B cell (primary cell): ENCODE measurements around the gene PSTPIP1. TPM values are rescaled to one million over a fixed set of nuclear protein-coding genes. Genes with fewer than 3 reads are reported as not detected.

Experiments
- ATAC-seq: fragments of 200-7000 bp; cut with Tn5 transposase; one replicate; pipeline ENCODE4 v1.10.0; 2021; ENCODE audit warnings: low read depth, mild to moderate bottlenecking, moderate number of reproducible peaks, moderate library complexity
- CTCF ChIA-PET: fragments of 350-600 bp; sonication (Branson Sonifier 250); formaldehyde crosslinking; loops from one replicate; lab custom pipeline; 2021; ENCODE audit warnings: antibody characterized with exemption, inconsistent platforms; lab: Charles Lee
- POLR2A ChIA-PET: fragments of 350-600 bp; sonication (Branson Sonifier 250); formaldehyde crosslinking; loops from one replicate; lab custom pipeline; 2021; ENCODE audit warnings: antibody characterized with exemption; lab: Charles Lee
- DNase-seq: peaks from one replicate; pipeline ENCODE4 v3.0.0; 2013
- H2AFZ ChIP-seq: 2 replicates; pipeline ENCODE4 v1.6.1; 2012; ENCODE audit warnings: mild to moderate bottlenecking, low read depth, low read length; ENCODE audit not compliant: insufficient read depth, poor library complexity, severe bottlenecking
- H3K27ac ChIP-seq, 2 donors: 1 replicate in 1 of 2; 2 replicates in 1 of 2; pipeline ENCODE4 v1.5.1; 2012 to 2013; ENCODE audit warnings: low read length in 2 of 2, mild to moderate bottlenecking in 2 of 2, moderate library complexity in 1 of 2
- H3K27me3 ChIP-seq, 4 experiments: fragments of 200-600 bp in 1 of 4; sonication (generic) in 1 of 4; replicated peaks in 1 of 4; 1 replicate in 2 of 4; 2 replicates in 2 of 4; pipeline versions ENCODE4 v1.6.1 to v1.7.0; 2013 to 2016; ENCODE audit warnings: low read length in 3 of 4, mild to moderate bottlenecking in 2 of 4, mixed read lengths in 1 of 4, moderate library complexity in 1 of 4; ENCODE audit not compliant: insufficient read depth in 4 of 4, control insufficient read depth in 3 of 4; ENCODE audit errors: control extremely low read depth in 1 of 4
- H3K36me3 ChIP-seq, 2 experiments: replicated peaks in 1 of 2; 1 replicate in 1 of 2; 2 replicates in 1 of 2; pipeline versions ENCODE4 v1.6.1 to v1.7.1; 2013; ENCODE audit warnings: low read length in 1 of 2; ENCODE audit not compliant: insufficient read depth in 2 of 2, control insufficient read depth in 1 of 2; ENCODE audit errors: control extremely low read depth in 1 of 2, extremely low read depth in 1 of 2
- H3K4me1 ChIP-seq, 2 donors: fragments of 200-600 bp in 1 of 2; sonication (generic) in 1 of 2; 1 replicate in 1 of 2; 2 replicates in 1 of 2; pipeline versions ENCODE4 v1.5.1 to v1.6.1; 2013 to 2017; ENCODE audit warnings: low read length in 2 of 2; ENCODE audit not compliant: control insufficient read depth in 2 of 2, insufficient read depth in 2 of 2
- H3K4me2 ChIP-seq: replicated peaks from 2 replicates; pipeline ENCODE3; 2012; ENCODE audit warnings: mild to moderate bottlenecking, low read depth, low read length; ENCODE audit not compliant: poor library complexity, severe bottlenecking
- H3K4me3 ChIP-seq, 5 experiments: fragments of 200-600 bp in 1 of 5; sonication (generic) in 1 of 5; 1 replicate in 3 of 5; 2 replicates in 2 of 5; pipeline versions ENCODE4 v1.5.1 to v1.7.0; 2011 to 2016; ENCODE audit warnings: low read length in 4 of 5, mild to moderate bottlenecking in 4 of 5, low read depth in 2 of 5, control low read depth in 1 of 5, moderate library complexity in 1 of 5; ENCODE audit not compliant: insufficient read depth in 1 of 5; ENCODE audit errors: control extremely low read depth in 1 of 5, extremely low read depth in 1 of 5
- H3K79me2 ChIP-seq: fragments of 200-600 bp; sonication (generic); one replicate; pipeline ENCODE4 v1.6.0; 2016; ENCODE audit warnings: low read length; ENCODE audit not compliant: control insufficient read depth, insufficient read depth
- H3K9ac ChIP-seq: fragments of 200-600 bp; sonication (generic); 2 replicates; pipeline ENCODE4 v1.6.1; 2017; ENCODE audit warnings: mild to moderate bottlenecking, low read length, moderate library complexity
- H3K9me3 ChIP-seq, 3 donors: one replicate each; pipeline versions ENCODE4 v1.6.1 to v1.7.1; 2013; ENCODE audit warnings: low read length in 2 of 3; ENCODE audit not compliant: control insufficient read depth in 2 of 3, insufficient read depth in 1 of 3; ENCODE audit errors: control extremely low read depth in 1 of 3
- H4K20me1 ChIP-seq: 2 replicates; pipeline ENCODE4 v1.6.0; 2012; ENCODE audit warnings: mild to moderate bottlenecking, low read length; ENCODE audit not compliant: insufficient read depth, control insufficient read depth, poor library complexity, severe bottlenecking
- H3K27ac Mint-ChIP-seq: one replicate; pipeline ENCODE4 v1.8.0; 2021; ENCODE audit warnings: mixed read lengths
- H3K27me3 Mint-ChIP-seq: one replicate; pipeline ENCODE4 v1.8.0; 2021; ENCODE audit warnings: mixed read lengths
- H3K4me1 Mint-ChIP-seq: one replicate; pipeline ENCODE4 v1.8.0; 2021; ENCODE audit warnings: mixed read lengths
- H3K4me3 Mint-ChIP-seq: one replicate; pipeline ENCODE4 v1.8.0; 2021; ENCODE audit warnings: mixed read lengths
- H3K9me3 Mint-ChIP-seq: one replicate; pipeline ENCODE4 v1.8.0; 2022; ENCODE audit warnings: mixed read lengths; ENCODE audit not compliant: insufficient read depth
- EZH2 ChIP-seq: IDR thresholded peaks from 2 replicates; pipeline ENCODE4 v1.6.1; 2012; ENCODE audit warnings: borderline replicate concordance, low read depth, mild to moderate bottlenecking, moderate library complexity, low read length; ENCODE audit not compliant: insufficient read depth, poor library complexity, severe bottlenecking
- WGBS: methylation state at CpG from one replicate; pipeline ENCODE4 v1.1.5; 2013; ENCODE audit warnings: missing lambda C conversion rate; ENCODE audit not compliant: insufficient coverage; 5-methylcytosine and 5-hydroxymethylcytosine counted together
- intact Hi-C: fragments of 100-400 bp; cut with micrococcal nuclease; formaldehyde crosslinking; loops from one replicate; pipeline ENCODE4 v1.10.0; 2022
- polyA plus RNA-seq: library from polyadenylated mRNA; depleted of rRNA; stranded (reverse); fragments of >200 nt; gene quantifications from 2 replicates; pipeline ENCODE4 v1.2.3, GENCODE V29; 2012
- total RNA-seq, 2 donors: library from RNA; stranded (reverse); fragments of 120-200 nt in 1 of 2; gene quantifications; 1 replicate in 1 of 2; 2 replicates in 1 of 2; pipeline versions ENCODE4 v1.2.3 to v1.2.4, GENCODE V29; 2013 to 2022
- TF ChIP-seq, protein P1 (sequence below): fragments of 200-600 bp; IDR thresholded peaks from one replicate; pipeline ENCODE4 v1.8.0; 2022; ENCODE audit warnings: antibody characterized with exemption, mild to moderate bottlenecking

PSTPIP1 gene
- total and polyA plus RNA-seq, 2 donors (not counting 1 experiment from before 2014, with no cell fraction given) = 69.0 to 79.3 TPM

GRCh38 chr15:77032052-77032646, 37.2 kb downstream of the PSTPIP1 start:
- Mint-ChIP-seq H3K9me3 (no peaks in the 10 kb centered on the region), H3K4me1 (peaks cover 21% of the 10 kb centered on the region), H3K27me3 (no peaks in the 10 kb centered on the region), H3K4me3 (no peak overlapping the region), H3K27ac (no peak overlapping the region)
- peaks cover 0 to 48% of the 10 kb centered on the region in 2 experiments for H3K36me3 ChIP-seq
- H3K9ac ChIP-seq = no peak overlapping the region
- H3K4me3 ChIP-seq = no peak overlapping the region
- 95% methylated on average over 22 of the region's 22 CpGs for WGBS
- POLR2A ChIA-PET = no interaction called here
- DNase-seq (peak; percentile 11), ATAC-seq (no peak)
- TF ChIP-seq EZH2 = no peak
- TF ChIP-seq, protein P1, sequence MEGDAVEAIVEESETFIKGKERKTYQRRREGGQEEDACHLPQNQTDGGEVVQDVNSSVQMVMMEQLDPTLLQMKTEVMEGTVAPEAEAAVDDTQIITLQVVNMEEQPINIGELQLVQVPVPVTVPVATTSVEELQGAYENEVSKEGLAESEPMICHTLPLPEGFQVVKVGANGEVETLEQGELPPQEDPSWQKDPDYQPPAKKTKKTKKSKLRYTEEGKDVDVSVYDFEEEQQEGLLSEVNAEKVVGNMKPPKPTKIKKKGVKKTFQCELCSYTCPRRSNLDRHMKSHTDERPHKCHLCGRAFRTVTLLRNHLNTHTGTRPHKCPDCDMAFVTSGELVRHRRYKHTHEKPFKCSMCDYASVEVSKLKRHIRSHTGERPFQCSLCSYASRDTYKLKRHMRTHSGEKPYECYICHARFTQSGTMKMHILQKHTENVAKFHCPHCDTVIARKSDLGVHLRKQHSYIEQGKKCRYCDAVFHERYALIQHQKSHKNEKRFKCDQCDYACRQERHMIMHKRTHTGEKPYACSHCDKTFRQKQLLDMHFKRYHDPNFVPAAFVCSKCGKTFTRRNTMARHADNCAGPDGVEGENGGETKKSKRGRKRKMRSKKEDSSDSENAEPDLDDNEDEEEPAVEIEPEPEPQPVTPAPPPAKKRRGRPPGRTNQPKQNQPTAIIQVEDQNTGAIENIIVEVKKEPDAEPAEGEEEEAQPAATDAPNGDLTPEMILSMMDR = no peak
- H3K27ac ChIP-seq = peak overlapping the region in 1 of 2 donors; percentile 39
- intact Hi-C loops = loop anchor here (5.0 kb wide), 2 partner anchors 35 to 795 kb away; no protein-coding TSS in a partner anchor
- H3K79me2 ChIP-seq = no peaks in the 10 kb centered on the region
- peaks cover 0 to 8% (median 0%) of the 10 kb centered on the region in 3 donors for H3K9me3 ChIP-seq
- peaks cover 12 to 42% of the 10 kb centered on the region in 2 donors for H3K4me1 ChIP-seq
- H4K20me1 ChIP-seq = peaks cover 37% of the 10 kb centered on the region
- no peaks in the 10 kb centered on the region for H3K27me3 ChIP-seq
- CTCF ChIA-PET = interaction anchor here (0.7 to 7.5 kb wide), 24 partner anchors 10 to 808 kb away, joined by 3 to 67 read pairs (median 4); partner anchors contain the start of genes PSTPIP1 and SCAPER
- no peak overlapping the region for H3K4me2 ChIP-seq
- H2AFZ ChIP-seq = no peak overlapping the region
